Osteoblast (primary cell): ENCODE measurements around the gene MYL3. TPM values are rescaled to one million over a fixed set of nuclear protein-coding genes. Genes with fewer than 3 reads are reported as not detected.
A peak's percentile ranks its signal among the peaks of the same experiment; 100 is the strongest.

Experiments
- DNase-seq: peaks from one replicate; pipeline ENCODE4 v3.0.0; 2011; ENCODE audit warnings: low spot score, mixed read lengths; ENCODE audit not compliant: insufficient read length; ENCODE audit errors: missing footprints
- H2AFZ ChIP-seq: 2 replicates; pipeline ENCODE4 v1.6.0; 2011; ENCODE audit warnings: mild to moderate bottlenecking, low read length
- H3K27ac ChIP-seq: 2 replicates; pipeline ENCODE4 v1.5.1; 2011; ENCODE audit warnings: mild to moderate bottlenecking, low read depth, low read length, moderate library complexity
- H3K27me3 ChIP-seq: 2 replicates; pipeline ENCODE4 v1.6.0; 2012; ENCODE audit warnings: mild to moderate bottlenecking, control low read depth, inconsistent platforms, low read length, moderate library complexity; ENCODE audit not compliant: insufficient read depth
- H3K36me3 ChIP-seq: 2 replicates; pipeline ENCODE4 v1.5.1; 2011; ENCODE audit warnings: mild to moderate bottlenecking, low read length, control low read depth, moderate library complexity; ENCODE audit not compliant: insufficient read depth
- H3K4me1 ChIP-seq: 2 replicates; pipeline ENCODE4 v1.5.1; 2011; ENCODE audit warnings: mild to moderate bottlenecking, low read length, control low read depth, moderate library complexity; ENCODE audit not compliant: insufficient read depth
- H3K4me2 ChIP-seq: 2 replicates; pipeline ENCODE4 v1.6.0; 2011; ENCODE audit warnings: mild to moderate bottlenecking, low read length; ENCODE audit not compliant: insufficient read depth
- H3K4me3 ChIP-seq: fragments of 200-600 bp; sonication (generic); 3 replicates; pipeline ENCODE4 v1.5.1; 2012; ENCODE audit warnings: mild to moderate bottlenecking, low read length, inconsistent platforms; ENCODE audit not compliant: insufficient read depth
- H3K79me2 ChIP-seq: 2 replicates; pipeline ENCODE4 v1.6.0; 2012; ENCODE audit warnings: mild to moderate bottlenecking, low read length, control low read depth, inconsistent platforms; ENCODE audit not compliant: insufficient read depth
- H3K9me3 ChIP-seq: 2 replicates; pipeline ENCODE4 v1.5.1; 2011; ENCODE audit warnings: low read depth, low read length, control low read depth
- H4K20me1 ChIP-seq: 2 replicates; pipeline ENCODE4 v1.6.0; 2012; ENCODE audit warnings: mild to moderate bottlenecking, low read length, control low read depth; ENCODE audit not compliant: insufficient read depth
- total RNA-seq: library from RNA; depleted of rRNA; stranded (reverse); fragments of >200 nt; gene quantifications from 2 replicates; pipeline ENCODE4 v1.2.3, GENCODE V29; 2012
- TF ChIP-seq, protein P1 (sequence below): IDR thresholded peaks from 2 replicates; pipeline ENCODE4 v1.5.1; 2011; ENCODE audit warnings: mild to moderate bottlenecking, low read depth, low read length, moderate library complexity; ENCODE audit errors: extremely low read depth

The MYL3 gene
- total RNA-seq, 1 donor, result not detected

DNA sequence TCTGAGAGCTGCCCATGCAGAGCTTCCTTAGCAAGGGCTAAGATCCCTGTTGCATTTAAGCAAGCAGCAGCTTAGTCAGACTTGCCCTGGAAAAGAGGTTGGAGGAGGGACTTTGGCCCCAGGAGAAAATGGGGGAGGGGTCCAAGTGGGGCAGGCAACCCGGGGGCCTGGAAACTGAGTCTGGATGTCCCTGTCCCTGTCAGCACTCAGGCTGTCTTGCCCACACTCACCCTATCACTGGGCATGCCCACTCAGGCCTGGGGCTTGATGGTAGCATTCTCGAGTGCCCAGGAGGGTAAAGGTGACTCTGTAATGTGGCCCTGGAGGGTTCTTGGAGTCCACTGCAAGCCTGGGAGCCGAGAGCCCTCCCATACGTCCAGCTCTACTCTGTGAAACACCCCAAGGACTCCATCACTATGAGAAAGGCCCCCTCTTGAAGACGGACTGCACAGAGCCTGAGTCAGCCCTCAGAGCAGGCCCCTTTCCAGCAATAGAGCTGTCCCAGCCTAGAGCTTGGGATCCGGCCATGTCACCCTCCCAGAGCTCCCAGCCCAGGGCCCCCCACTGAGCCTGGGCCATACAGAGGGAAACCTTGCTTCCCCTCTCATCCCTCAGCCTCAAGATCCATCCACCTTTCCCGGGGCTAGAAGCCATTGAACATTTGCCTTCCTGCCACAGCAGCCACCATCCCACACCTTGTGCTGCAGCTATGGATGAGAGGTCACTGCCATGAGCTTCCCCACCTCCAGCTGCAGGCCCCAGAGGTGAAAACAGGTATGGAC lies 13.4 kb downstream of the MYL3 start:
- Histone ChIP-seq H3K4me1 (peaks cover 15% of the 10 kb centered on the region), H3K27ac (no peak overlapping the region), H4K20me1 (no peaks in the 10 kb centered on the region), H3K79me2 (no peaks in the 10 kb centered on the region), H3K27me3 (no peaks in the 10 kb centered on the region), H3K4me2 (no peak overlapping the region), H3K9me3 (no peaks in the 10 kb centered on the region), H3K36me3 (no peaks in the 10 kb centered on the region), H3K4me3 (no peak overlapping the region), H2AFZ (no peak overlapping the region)
- peak; percentile 87 for DNase-seq
- TF ChIP-seq, protein P1, sequence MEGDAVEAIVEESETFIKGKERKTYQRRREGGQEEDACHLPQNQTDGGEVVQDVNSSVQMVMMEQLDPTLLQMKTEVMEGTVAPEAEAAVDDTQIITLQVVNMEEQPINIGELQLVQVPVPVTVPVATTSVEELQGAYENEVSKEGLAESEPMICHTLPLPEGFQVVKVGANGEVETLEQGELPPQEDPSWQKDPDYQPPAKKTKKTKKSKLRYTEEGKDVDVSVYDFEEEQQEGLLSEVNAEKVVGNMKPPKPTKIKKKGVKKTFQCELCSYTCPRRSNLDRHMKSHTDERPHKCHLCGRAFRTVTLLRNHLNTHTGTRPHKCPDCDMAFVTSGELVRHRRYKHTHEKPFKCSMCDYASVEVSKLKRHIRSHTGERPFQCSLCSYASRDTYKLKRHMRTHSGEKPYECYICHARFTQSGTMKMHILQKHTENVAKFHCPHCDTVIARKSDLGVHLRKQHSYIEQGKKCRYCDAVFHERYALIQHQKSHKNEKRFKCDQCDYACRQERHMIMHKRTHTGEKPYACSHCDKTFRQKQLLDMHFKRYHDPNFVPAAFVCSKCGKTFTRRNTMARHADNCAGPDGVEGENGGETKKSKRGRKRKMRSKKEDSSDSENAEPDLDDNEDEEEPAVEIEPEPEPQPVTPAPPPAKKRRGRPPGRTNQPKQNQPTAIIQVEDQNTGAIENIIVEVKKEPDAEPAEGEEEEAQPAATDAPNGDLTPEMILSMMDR, result no peak

DNA sequence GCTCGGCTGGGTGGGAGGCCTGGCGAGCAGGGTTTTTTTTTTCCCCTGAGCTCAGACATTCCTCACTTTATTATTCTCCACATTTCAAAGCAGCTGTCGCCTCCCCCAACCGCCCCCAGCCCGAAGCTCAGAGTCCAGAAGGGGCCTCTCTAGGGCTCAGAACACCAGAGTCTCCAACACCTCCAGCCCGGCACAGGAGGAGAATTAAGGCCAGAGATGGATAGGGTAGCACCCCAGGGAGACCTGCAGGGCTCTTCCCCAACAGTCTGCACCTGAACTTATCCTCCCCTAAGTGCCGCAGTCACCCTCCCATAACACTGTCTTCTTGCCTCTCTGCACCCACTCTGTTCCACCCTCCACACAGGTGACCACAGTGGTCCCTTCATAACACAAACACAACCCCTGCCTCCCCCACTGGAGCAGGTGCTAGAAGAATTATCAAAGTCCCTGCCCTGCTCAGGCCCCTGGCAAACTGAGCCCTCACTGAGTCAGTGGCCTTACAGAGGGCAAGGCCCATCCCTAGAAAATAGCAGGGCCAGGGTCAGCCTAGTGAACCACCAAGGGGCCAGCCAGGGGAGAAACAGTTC lies 14.1 kb downstream of the MYL3 start:
- no peak overlapping the region for H3K4me3 ChIP-seq
- TF ChIP-seq, protein P1, result no peak
- no peaks in the 10 kb centered on the region for H3K27me3 ChIP-seq
- H4K20me1 ChIP-seq, result no peaks in the 10 kb centered on the region
- H3K9me3 ChIP-seq, result no peaks in the 10 kb centered on the region
- no peak overlapping the region for H3K4me2 ChIP-seq
- H2AFZ ChIP-seq, result no peak overlapping the region
- no peaks in the 10 kb centered on the region for H3K36me3 ChIP-seq
- no peaks in the 10 kb centered on the region for H3K79me2 ChIP-seq
- no peak overlapping the region for H3K27ac ChIP-seq
- peak; percentile 71 for DNase-seq
- peaks cover 15% of the 10 kb centered on the region for H3K4me1 ChIP-seq

DNA sequence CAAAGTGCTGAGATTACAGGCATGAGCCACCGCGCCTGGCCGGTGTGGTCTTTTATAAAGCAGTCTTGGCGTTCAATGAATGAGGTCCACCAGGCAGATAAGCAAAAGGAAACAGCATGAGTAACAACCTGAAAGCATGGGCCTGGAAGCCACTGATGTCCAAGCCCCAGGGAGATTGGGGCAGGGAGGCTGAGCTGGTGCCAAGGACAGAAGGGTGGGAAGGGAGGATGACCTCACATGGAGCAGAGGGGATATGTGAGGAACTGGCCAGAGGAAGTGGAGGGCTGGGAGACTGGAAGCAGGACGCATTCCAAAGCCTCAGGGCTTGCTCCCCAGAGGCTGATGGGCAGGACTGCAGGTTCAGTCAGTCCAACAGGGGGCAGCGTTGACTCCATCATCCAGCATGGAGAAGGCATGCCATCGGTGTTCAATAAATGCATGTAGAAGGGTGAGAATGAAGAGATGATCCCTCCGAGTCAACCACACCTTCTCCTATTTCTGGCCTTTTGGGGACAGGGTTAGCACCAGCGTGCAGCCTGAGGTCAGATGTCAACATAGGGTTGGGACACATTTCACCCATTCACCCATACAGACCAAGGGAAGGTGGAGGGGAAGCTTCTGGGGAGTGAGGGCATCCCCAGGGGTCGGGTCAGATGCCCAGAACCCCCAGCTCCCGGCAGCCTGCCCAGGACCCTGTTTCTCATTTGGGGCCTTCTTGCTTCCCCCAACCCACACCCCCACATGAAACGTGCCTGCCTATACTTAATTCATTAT lies 14.8 kb downstream of the MYL3 start:
- Histone ChIP-seq H3K27ac (no peak overlapping the region), H3K4me1 (peaks cover 15% of the 10 kb centered on the region), H3K9me3 (no peaks in the 10 kb centered on the region), H3K27me3 (no peaks in the 10 kb centered on the region), H3K36me3 (no peaks in the 10 kb centered on the region), H4K20me1 (no peaks in the 10 kb centered on the region), H3K4me3 (no peak overlapping the region), H2AFZ (no peak overlapping the region), H3K4me2 (no peak overlapping the region), H3K79me2 (no peaks in the 10 kb centered on the region)
- TF ChIP-seq, protein P1, result peak; percentile 67
- DNase-seq, result peak; percentile 95

DNA sequence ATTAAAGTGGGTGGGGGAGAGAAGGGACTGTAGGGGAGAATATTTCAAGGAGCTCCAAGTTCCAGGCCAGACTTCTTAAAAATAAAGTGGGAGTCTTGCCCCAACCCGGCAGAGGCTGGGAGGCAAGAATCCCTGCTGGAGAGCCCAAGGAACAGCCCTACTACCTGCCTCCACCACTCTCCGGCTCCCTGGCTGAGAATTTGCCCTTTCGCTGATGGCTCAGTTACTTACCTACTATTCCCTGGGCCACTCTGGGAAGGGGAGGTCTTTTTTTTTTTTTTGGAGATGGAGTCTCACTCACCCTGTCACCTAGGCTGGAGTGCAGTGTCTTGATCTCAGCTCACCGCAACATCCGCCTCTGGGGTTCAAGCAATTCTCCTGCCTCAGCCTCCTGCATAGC lies 15.5 kb downstream of the MYL3 start:
- Histone ChIP-seq H3K4me3 (no peak overlapping the region), H3K9me3 (no peaks in the 10 kb centered on the region), H3K79me2 (no peaks in the 10 kb centered on the region), H3K36me3 (no peaks in the 10 kb centered on the region), H3K27me3 (no peaks in the 10 kb centered on the region), H3K4me1 (peaks cover 15% of the 10 kb centered on the region), H3K27ac (no peak overlapping the region), H4K20me1 (no peaks in the 10 kb centered on the region), H2AFZ (no peak overlapping the region), H3K4me2 (no peak overlapping the region)
- peak; percentile 10 for DNase-seq
- TF ChIP-seq, protein P1, result no peak
